Measurements from ENCODE around the gene TMEM238L.

The TMEM238L gene

GRCh38 chr17:10771148-10771547 is 32.8 kb downstream of the TMEM238L start:
- TF ChIP-seq CTCF (conservative IDR thresholded peaks at IDR 0.05; ENCODE audit: low read depth) = no peak
- H3K27ac ChIP-seq = no peak overlapping the region
- no peak for DNase-seq (ENCODE audit: low spot score)
- ChIA-PET POLR2A (ENCODE audit: low non-redundant PET) (no interaction called here), CTCF (no interaction called here)

GRCh38 chr17:10769840-10770239 is 34.1 kb downstream of the TMEM238L start:
- DNase-seq (ENCODE audit: low spot score) = no peak
- TF ChIP-seq CTCF (conservative IDR thresholded peaks at IDR 0.05; ENCODE audit: low read depth) = no peak
- CTCF ChIA-PET = no interaction called here
- POLR2A ChIA-PET (ENCODE audit: low non-redundant PET) = no interaction called here
- no peak overlapping the region for H3K27ac ChIP-seq

DNA sequence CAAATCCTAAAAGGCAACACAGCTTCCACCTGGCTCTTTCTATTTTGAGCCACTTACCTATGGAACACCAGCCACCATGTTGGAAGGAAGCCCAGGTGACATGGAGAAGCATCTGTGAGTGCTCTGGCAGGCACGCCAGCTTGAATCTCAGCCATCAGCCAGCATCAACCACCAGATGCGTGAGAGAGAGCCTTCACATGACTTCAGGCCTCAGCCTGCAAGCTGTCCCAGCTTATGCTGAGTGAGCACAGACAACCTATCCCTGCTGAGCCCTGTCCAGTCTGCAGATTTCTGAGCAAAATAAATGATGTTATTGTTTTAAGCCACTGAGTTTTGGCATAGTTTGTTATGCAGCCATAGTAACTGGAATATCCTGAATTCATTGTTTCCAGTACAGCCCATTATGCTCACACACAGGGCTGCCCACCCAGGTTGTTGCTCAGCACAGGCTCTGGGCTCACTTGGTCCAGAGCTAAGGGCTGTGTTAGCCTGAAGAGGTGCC is 35.1 kb downstream of the TMEM238L start:
- ChIA-PET POLR2A (ENCODE audit: low non-redundant PET) (no interaction called here), CTCF (interaction anchor here (0.6 kb wide), 1 partner anchor 1269 kb away, joined by 3 read pairs; no protein-coding TSS in a partner anchor)
- H3K27ac ChIP-seq = no peak overlapping the region
- no peak for TF ChIP-seq CTCF (conservative IDR thresholded peaks at IDR 0.05; ENCODE audit: low read depth)
- DNase-seq (ENCODE audit: low spot score) = no peak

GRCh38 chr17:10767232-10767631 is 36.7 kb downstream of the TMEM238L start:
- CTCF ChIA-PET = interaction anchor here (0.9 kb wide), 1 partner anchor 13 kb away, joined by 3 read pairs; no protein-coding TSS in a partner anchor
- H3K27ac ChIP-seq = no peak overlapping the region
- DNase-seq (ENCODE audit: low spot score) = no peak
- no peak for TF ChIP-seq CTCF (conservative IDR thresholded peaks at IDR 0.05; ENCODE audit: low read depth)
- POLR2A ChIA-PET (ENCODE audit: low non-redundant PET) = no interaction called here

DNA sequence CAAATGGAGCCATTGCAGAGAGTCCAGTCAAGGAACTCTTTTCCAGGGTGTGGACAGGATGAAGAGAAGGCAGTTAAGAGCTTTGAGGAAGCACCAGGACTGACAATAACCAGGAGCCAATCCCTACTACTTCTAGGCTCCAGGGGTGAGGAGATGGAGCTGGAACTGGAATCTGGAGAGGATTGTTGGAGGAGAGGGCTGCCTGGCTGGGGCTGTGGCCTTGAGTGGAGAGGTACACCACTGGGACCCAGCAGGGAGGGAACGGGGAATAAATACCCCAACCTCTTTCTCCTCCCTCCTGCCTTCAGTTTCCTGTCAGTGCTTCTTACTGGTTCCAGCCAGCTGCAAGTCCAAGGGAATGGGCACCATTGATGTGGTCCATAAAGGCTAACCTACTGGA is 41.9 kb downstream of the TMEM238L start:
- H3K27ac ChIP-seq = no peak overlapping the region
- no peak for DNase-seq (ENCODE audit: low spot score)
- ChIA-PET POLR2A (ENCODE audit: low non-redundant PET) (no interaction called here), CTCF (no interaction called here)
- TF ChIP-seq CTCF (conservative IDR thresholded peaks at IDR 0.05; ENCODE audit: low read depth) = no peak

GRCh38 chr17:10761281-10761680 is 42.6 kb downstream of the TMEM238L start:
- ChIA-PET CTCF (no interaction called here), POLR2A (ENCODE audit: low non-redundant PET) (no interaction called here)
- no peak for DNase-seq (ENCODE audit: low spot score)
- H3K27ac ChIP-seq = no peak overlapping the region
- TF ChIP-seq CTCF (conservative IDR thresholded peaks at IDR 0.05; ENCODE audit: low read depth) = no peak

GRCh38 chr17:10758062-10758461 is 45.8 kb downstream of the TMEM238L start:
- no peak for DNase-seq (ENCODE audit: low spot score)
- TF ChIP-seq CTCF (conservative IDR thresholded peaks at IDR 0.05; ENCODE audit: low read depth) = no peak
- no peak overlapping the region for H3K27ac ChIP-seq
- CTCF ChIA-PET = interaction anchor here (0.7 kb wide), 1 partner anchor 212 kb away, joined by 4 read pairs; no protein-coding TSS in a partner anchor
- POLR2A ChIA-PET (ENCODE audit: low non-redundant PET) = no interaction called here
